Measurements from ENCODE around the gene LMCD1.

DNA sequence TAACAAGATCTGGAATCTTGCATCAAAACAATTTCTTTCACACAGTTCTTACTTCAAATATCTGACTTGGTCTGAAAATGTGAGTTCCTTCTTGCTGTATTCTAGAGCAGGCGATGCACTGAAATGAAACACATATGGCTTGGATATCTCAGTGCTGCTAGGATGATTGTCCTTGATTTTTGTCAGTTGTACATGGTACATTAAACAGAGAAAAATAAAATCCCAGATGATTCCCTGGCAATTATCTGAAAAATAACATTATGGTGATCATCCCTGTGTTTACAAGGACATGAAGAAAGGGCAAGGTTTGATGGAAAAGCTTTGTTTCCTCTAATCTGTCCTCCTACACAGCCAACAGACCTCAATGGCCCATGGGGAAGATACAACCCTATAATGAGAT, 10.6 kb downstream of the LMCD1 start:
- TF ChIP-seq, protein P1, sequence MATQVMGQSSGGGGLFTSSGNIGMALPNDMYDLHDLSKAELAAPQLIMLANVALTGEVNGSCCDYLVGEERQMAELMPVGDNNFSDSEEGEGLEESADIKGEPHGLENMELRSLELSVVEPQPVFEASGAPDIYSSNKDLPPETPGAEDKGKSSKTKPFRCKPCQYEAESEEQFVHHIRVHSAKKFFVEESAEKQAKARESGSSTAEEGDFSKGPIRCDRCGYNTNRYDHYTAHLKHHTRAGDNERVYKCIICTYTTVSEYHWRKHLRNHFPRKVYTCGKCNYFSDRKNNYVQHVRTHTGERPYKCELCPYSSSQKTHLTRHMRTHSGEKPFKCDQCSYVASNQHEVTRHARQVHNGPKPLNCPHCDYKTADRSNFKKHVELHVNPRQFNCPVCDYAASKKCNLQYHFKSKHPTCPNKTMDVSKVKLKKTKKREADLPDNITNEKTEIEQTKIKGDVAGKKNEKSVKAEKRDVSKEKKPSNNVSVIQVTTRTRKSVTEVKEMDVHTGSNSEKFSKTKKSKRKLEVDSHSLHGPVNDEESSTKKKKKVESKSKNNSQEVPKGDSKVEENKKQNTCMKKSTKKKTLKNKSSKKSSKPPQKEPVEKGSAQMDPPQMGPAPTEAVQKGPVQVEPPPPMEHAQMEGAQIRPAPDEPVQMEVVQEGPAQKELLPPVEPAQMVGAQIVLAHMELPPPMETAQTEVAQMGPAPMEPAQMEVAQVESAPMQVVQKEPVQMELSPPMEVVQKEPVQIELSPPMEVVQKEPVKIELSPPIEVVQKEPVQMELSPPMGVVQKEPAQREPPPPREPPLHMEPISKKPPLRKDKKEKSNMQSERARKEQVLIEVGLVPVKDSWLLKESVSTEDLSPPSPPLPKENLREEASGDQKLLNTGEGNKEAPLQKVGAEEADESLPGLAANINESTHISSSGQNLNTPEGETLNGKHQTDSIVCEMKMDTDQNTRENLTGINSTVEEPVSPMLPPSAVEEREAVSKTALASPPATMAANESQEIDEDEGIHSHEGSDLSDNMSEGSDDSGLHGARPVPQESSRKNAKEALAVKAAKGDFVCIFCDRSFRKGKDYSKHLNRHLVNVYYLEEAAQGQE (IDR thresholded peaks at IDR 0.05; ENCODE audit: insufficient read depth in 1 of 2, low read depth in 2 of 2, low read length in 2 of 2), result no peak
- no peak for TF ChIP-seq SIN3A (IDR thresholded peaks at IDR 0.05; ENCODE audit: borderline replicate concordance, insufficient read depth, low read length)

Data from PFSK-1 (cell line).